Endothelial cell of umbilical vein (primary cell): ENCODE measurements around the gene CASKIN2. TPM values are rescaled to one million over a fixed set of nuclear protein-coding genes. Genes with fewer than 3 reads are reported as not detected.

Source experiments
- Bru-seq: library from RNA; stranded (reverse); fragments of 400-500 nt; gene quantifications from one replicate; lab custom pipeline; 2021; lab: Mats Ljungman, UMichigan
- BruChase-seq, 2 experiments: library from RNA; stranded (reverse); fragments of 400-500 nt; gene quantifications; one replicate each; lab custom pipeline; 2021; lab: Mats Ljungman, UMichigan
- BruUV-seq: library from RNA; stranded (reverse); fragments of 400-500 nt; replicated peaks from 2 replicates; lab custom pipeline; 2021; lab: Mats Ljungman, UMichigan
- CTCF ChIA-PET: fragments of 300-600, 350-600 bp; sonication (Branson Sonifier 250); formaldehyde crosslinking; loops from one replicate; lab custom pipeline; 2021; ENCODE audit warnings: antibody characterized with exemption, inconsistent platforms; lab: Charles Lee
- POLR2A ChIA-PET: fragments of 300-600, 350-600 bp; sonication (Branson Sonifier 250); formaldehyde crosslinking; loops from one replicate; lab custom pipeline; 2021; ENCODE audit warnings: antibody characterized with exemption, inconsistent platforms; lab: Charles Lee
- DNase-seq: peaks from one replicate; pipeline ENCODE4 v3.0.0-alpha.2; 2011; ENCODE audit warnings: low read depth, low spot score
- FAIRE-seq: peaks from 2 replicates; lab custom pipeline; 2011; peaks lifted over from hg19 to GRCh38; lab: Jason Lieb, UNC
- H2AFZ ChIP-seq: 2 replicates; pipeline ENCODE4 v1.6.0; 2012; ENCODE audit warnings: low read depth, low read length, control low read depth, inconsistent platforms
- H3K27ac ChIP-seq: 2 replicates; pipeline ENCODE4 v1.5.1; 2011; ENCODE audit warnings: low read depth, mild to moderate bottlenecking, control low read depth, low read length, moderate library complexity; ENCODE audit not compliant: insufficient read depth
- H3K27me3 ChIP-seq, 2 experiments: 2 replicates each; pipeline versions ENCODE4 v1.6.0 to v1.6.1; 2011; ENCODE audit warnings: low read length in 2 of 2, mixed read lengths in 1 of 2; ENCODE audit not compliant: control insufficient read depth in 2 of 2, insufficient read depth in 2 of 2
- H3K36me3 ChIP-seq, 2 experiments: 2 replicates in 1 of 2; 3 replicates in 1 of 2; pipeline ENCODE4 v1.5.1; 2011; ENCODE audit warnings: low read length in 2 of 2, mild to moderate bottlenecking in 1 of 2, moderate library complexity in 1 of 2; ENCODE audit not compliant: control insufficient read depth in 2 of 2, insufficient read depth in 2 of 2; ENCODE audit errors: extremely low read depth in 1 of 2
- H3K4me1 ChIP-seq: 3 replicates; pipeline ENCODE4 v1.5.1; 2011; ENCODE audit warnings: mild to moderate bottlenecking, low read length; ENCODE audit not compliant: control insufficient read depth, insufficient read depth; ENCODE audit errors: extremely low read depth
- H3K4me2 ChIP-seq: 2 replicates; pipeline ENCODE4 v1.6.1; 2011; ENCODE audit warnings: low read length, control low read depth, mixed read lengths; ENCODE audit not compliant: insufficient read depth
- H3K4me3 ChIP-seq, 3 experiments: fragments of 200-600 bp in 1 of 3; sonication (generic), shearing (Covaris generic) in 1 of 3; replicated peaks in 1 of 3; 2 replicates each; pipeline ENCODE4 v1.5.1; 2011 to 2016; ENCODE audit warnings: control low read depth in 3 of 3, low read length in 3 of 3, mild to moderate bottlenecking in 2 of 3, inconsistent platforms in 1 of 3, low read depth in 1 of 3, moderate library complexity in 1 of 3; ENCODE audit not compliant: insufficient read depth in 1 of 3
- H3K79me2 ChIP-seq: 2 replicates; pipeline ENCODE4 v1.6.0; 2012; ENCODE audit warnings: low read length, inconsistent platforms; ENCODE audit not compliant: control insufficient read depth, insufficient read depth
- H3K9ac ChIP-seq: replicated peaks from 2 replicates; pipeline ENCODE3; 2011; ENCODE audit warnings: low read length, control low read depth; ENCODE audit not compliant: insufficient read depth; ENCODE audit errors: extremely low read depth
- H3K9me1 ChIP-seq: replicated peaks from 3 replicates; pipeline ENCODE4 v1.6.0; 2011; ENCODE audit warnings: mild to moderate bottlenecking, low read length; ENCODE audit not compliant: control insufficient read depth, insufficient read depth; ENCODE audit errors: extremely low read depth
- H3K9me3 ChIP-seq: replicated peaks from 2 replicates; pipeline ENCODE4 v1.5.1; 2012; ENCODE audit warnings: low read length, inconsistent platforms; ENCODE audit not compliant: control insufficient read depth, insufficient read depth
- H4K20me1 ChIP-seq: replicated peaks from 2 replicates; pipeline ENCODE3; 2011; ENCODE audit warnings: mild to moderate bottlenecking, low read length; ENCODE audit not compliant: control insufficient read depth, insufficient read depth; ENCODE audit errors: extremely low read depth
- CTCF ChIP-seq, 2 donors: IDR thresholded peaks; 1 replicate in 1 of 2; 2 replicates in 1 of 2; pipeline ENCODE4 v1.5.1; 2011; ENCODE audit warnings: low read length in 2 of 2, mild to moderate bottlenecking in 2 of 2, moderate library complexity in 2 of 2, control low read depth in 1 of 2, inconsistent platforms in 1 of 2, low read depth in 1 of 2; ENCODE audit not compliant: insufficient read depth in 1 of 2; ENCODE audit errors: extremely low read depth in 1 of 2
- GATA2 ChIP-seq: IDR thresholded peaks from 2 replicates; pipeline ENCODE4 v1.7.0; 2011; ENCODE audit warnings: low read depth, mild to moderate bottlenecking, moderate library complexity, mixed read lengths, low read length; ENCODE audit not compliant: insufficient read length, insufficient read depth
- MYC ChIP-seq: IDR thresholded peaks from one replicate; pipeline ENCODE4 v1.6.1; 2011; ENCODE audit warnings: mild to moderate bottlenecking, low read depth, low read length
- POLR2A ChIP-seq: IDR thresholded peaks from 2 replicates; pipeline ENCODE4 v1.6.1; 2012; ENCODE audit warnings: low read depth, mild to moderate bottlenecking, control low read depth, low read length
- POLR2AphosphoS5 ChIP-seq: IDR thresholded peaks from 2 replicates; pipeline ENCODE4 v1.6.1; 2012; ENCODE audit warnings: low read depth, mild to moderate bottlenecking, control low read depth, low read length, moderate library complexity; ENCODE audit not compliant: insufficient read depth
- dilution Hi-C: fragments of 300-500 bp; cut with MboI; formaldehyde crosslinking; loops from one replicate; pipeline ENCODE4 v1.15.0; 2019; ENCODE audit warnings: low sequenced_read_pairs; ENCODE audit not compliant: extremely low pct_ligation_motif_present
- intact Hi-C: fragments of 100-400 bp; cut with micrococcal nuclease; formaldehyde crosslinking; loops from one replicate; pipeline ENCODE4 v1.10.0; 2022
- long read RNA-seq: library from polyadenylated mRNA; stranded (forward); transcript quantifications from one replicate; pipeline ENCODE4 v2.0.0, GENCODE V29; 2021
- polyA minus RNA-seq, 3 experiments: library from RNA; depleted of rRNA, polyadenylated mRNA; stranded (reverse); fragments of >200 nt; gene quantifications; 1 replicate in 1 of 3; 2 replicates in 2 of 3; pipeline ENCODE4 v1.2.3, GENCODE V29; 2011
- polyA plus RNA-seq, 4 experiments: library from polyadenylated mRNA; depleted of rRNA in 3 of 4; stranded (reverse) in 3 of 4; unstranded in 1 of 4; fragments of >200 nt; gene quantifications; 2 replicates each; pipeline versions ENCODE4 v1.2.1 to v1.2.3, GENCODE V29; 2011 to 2012; ENCODE audit warnings: missing spikeins in 1 of 4
- total RNA-seq: library from RNA; stranded (reverse); gene quantifications from 2 replicates; pipeline ENCODE4 v1.2.3, GENCODE V29; 2021
- TF ChIP-seq, protein P1 (sequence below): IDR thresholded peaks from 2 replicates; pipeline ENCODE4 v1.6.1; 2011; ENCODE audit not compliant: insufficient read depth, insufficient read length

CASKIN2 gene, protein sequence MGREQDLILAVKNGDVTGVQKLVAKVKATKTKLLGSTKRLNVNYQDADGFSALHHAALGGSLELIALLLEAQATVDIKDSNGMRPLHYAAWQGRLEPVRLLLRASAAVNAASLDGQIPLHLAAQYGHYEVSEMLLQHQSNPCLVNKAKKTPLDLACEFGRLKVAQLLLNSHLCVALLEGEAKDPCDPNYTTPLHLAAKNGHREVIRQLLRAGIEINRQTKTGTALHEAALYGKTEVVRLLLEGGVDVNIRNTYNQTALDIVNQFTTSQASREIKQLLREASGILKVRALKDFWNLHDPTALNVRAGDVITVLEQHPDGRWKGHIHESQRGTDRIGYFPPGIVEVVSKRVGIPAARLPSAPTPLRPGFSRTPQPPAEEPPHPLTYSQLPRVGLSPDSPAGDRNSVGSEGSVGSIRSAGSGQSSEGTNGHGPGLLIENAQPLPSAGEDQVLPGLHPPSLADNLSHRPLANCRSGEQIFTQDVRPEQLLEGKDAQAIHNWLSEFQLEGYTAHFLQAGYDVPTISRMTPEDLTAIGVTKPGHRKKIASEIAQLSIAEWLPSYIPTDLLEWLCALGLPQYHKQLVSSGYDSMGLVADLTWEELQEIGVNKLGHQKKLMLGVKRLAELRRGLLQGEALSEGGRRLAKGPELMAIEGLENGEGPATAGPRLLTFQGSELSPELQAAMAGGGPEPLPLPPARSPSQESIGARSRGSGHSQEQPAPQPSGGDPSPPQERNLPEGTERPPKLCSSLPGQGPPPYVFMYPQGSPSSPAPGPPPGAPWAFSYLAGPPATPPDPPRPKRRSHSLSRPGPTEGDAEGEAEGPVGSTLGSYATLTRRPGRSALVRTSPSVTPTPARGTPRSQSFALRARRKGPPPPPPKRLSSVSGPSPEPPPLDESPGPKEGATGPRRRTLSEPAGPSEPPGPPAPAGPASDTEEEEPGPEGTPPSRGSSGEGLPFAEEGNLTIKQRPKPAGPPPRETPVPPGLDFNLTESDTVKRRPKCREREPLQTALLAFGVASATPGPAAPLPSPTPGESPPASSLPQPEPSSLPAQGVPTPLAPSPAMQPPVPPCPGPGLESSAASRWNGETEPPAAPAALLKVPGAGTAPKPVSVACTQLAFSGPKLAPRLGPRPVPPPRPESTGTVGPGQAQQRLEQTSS (N-terminal part only)
- total RNA-seq = 34.6 and 37.6 TPM in 2 replicates
- polyA plus RNA-seq = 10.6 and 13.0 TPM in 2 replicates
- polyA plus RNA-seq (2011; cell fraction: cytosol; rRNA removed) = 8.2 and 9.8 TPM in 2 replicates
- polyA plus RNA-seq (2011; cell fraction: nucleus; rRNA removed) = 24.7 and 30.9 TPM in 2 replicates
- polyA plus RNA-seq (2012) = 12.8 and 16.5 TPM in 2 replicates
- 12.5 and 21.0 TPM in 2 replicates for polyA minus RNA-seq
- 12.1 TPM for polyA minus RNA-seq (2011; cell fraction: cytosol; rRNA and poly(A)+ RNA removed)
- polyA minus RNA-seq (2011; cell fraction: nucleus; rRNA and poly(A)+ RNA removed) = 15.2 and 18.1 TPM in 2 replicates
- percentile 47 among the genes with signal in this experiment for Bru-seq, nascent RNA
- percentile 63 among the genes with signal in this experiment for BruChase-seq, experiment 1, labeled RNA remaining after a 6-hour chase
- percentile 60 among the genes with signal in this experiment for BruChase-seq, experiment 2, labeled RNA remaining after a 2-hour chase
- long read RNA-seq, full-length matches to known transcripts = 6 of 54 reads
- long read RNA-seq, partial matches to known transcripts = 16 of 54 reads
- long read RNA-seq, other reads (novel, unspliced or antisense) = 32 of 54 reads

DNA sequence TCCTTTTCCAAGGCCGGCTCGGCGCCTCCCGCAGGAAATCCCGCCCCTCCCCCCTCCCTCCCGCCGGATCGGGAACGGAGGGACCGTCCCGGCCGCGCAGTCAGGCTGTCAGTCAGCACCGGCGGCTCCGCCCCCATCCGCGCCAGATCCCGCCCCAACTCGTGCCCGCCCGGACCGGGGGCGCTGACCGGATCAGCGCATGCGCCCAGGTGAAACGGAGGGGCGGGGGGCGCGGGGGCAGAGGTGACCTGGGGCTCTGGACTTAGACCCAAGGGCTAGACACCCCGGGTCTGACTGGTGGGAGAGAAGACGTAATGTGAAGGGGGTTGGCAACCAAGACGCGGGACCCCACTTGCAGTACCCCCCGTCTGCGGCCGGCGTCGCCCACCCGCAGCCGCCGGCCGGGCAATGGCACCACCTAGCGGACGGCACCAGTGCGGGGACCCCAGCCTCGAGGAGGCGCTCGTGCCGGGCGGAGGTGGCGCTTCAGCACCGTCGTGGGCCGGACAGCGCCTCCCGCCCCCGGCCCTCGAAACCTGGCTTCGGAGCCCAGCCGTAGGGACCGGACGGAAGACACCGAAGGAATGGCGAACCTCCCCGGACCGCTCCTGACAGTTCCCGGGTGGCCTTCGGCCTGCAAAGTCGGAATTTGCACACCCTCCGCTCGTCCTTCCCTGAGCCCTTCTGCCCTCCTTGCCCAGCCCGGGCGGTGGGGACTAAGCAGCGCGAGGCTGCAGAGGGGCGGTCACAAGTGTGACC, at the start of gene CASKIN2:
Gene CASKIN2, minus strand, starts transcription at position 42 of the 759 bp plus-strand sequence. CDS start 1,733 bp downstream, outside the sequence.
- peak; percentile 82 for FAIRE-seq
- no peaks in the 10 kb centered on the region for H3K9me1 ChIP-seq
- no peaks in the 10 kb centered on the region for H3K27me3 ChIP-seq
- H3K9me3 ChIP-seq = no peaks in the 10 kb centered on the region
- H3K4me1 ChIP-seq = peaks cover 46% of the 10 kb centered on the region
- BruUV-seq = no TSS peak
- peak within 1 kb of the TSS; percentile 93 for H3K4me2 ChIP-seq
- dilution Hi-C loops = no loop called here
- peak; percentile 92 for DNase-seq
- TF ChIP-seq POLR2A (no peak), GATA2 (no peak), MYC (no peak), POLR2AphosphoS5 (no peak), CTCF (IDR thresholded peaks at IDR 0.05; ENCODE audit: extremely low read depth in 1 of 2, insufficient read depth in 1 of 2, low read depth in 1 of 2, low read length in 2 of 2) (peak; percentile 100)
- TF ChIP-seq, protein P1, sequence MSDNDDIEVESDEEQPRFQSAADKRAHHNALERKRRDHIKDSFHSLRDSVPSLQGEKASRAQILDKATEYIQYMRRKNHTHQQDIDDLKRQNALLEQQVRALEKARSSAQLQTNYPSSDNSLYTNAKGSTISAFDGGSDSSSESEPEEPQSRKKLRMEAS = peak; percentile 22
- ChIA-PET CTCF (interaction anchor here (0.8 to 2.0 kb wide), 17 partner anchors 9 to 234 kb away, joined by 3 to 13 read pairs (median 5); partner anchors contain the start of genes LLGL2, SLC25A19 and TMEM94), POLR2A (no interaction called here)
- peaks cover 35% of the 10 kb centered on the region for H3K79me2 ChIP-seq
- peak within 1 kb of the TSS; percentile 59 for H3K27ac ChIP-seq
- H3K9ac ChIP-seq = peak within 1 kb of the TSS; percentile 83
- no peaks in the 10 kb centered on the region for H4K20me1 ChIP-seq
- H3K36me3 ChIP-seq = no peaks in the 10 kb centered on the region
- intact Hi-C loops = loop anchor here (1.0 to 10.0 kb wide), 7 partner anchors 9 to 471 kb away; partner anchors contain the start of genes ATP5PD, KCTD2, SLC25A19 and TMEM94
- peak within 1 kb of the TSS; percentile 57 to 72 (median 70) for H3K4me3 ChIP-seq
- H2AFZ ChIP-seq = peak within 1 kb of the TSS; percentile 99
